Stimulated activated effector memory CD8-positive, alpha-beta T cell treated with anti-CD3 and anti-CD28 coated beads, Interleukin-12 subunit alpha, Interleukin-12 subunit beta, amount 100 ng/mL, for 72 hours (primary cell): ENCODE data around the gene LRRN3.
A peak's percentile ranks its signal among the peaks of the same experiment; 100 is the strongest.

ENCODE experiments used
- ATAC-seq: fragments of 150-1000 bp; cut with Tn5 transposase; 2 replicates; pipeline ENCODE4 v1.10.0; 2021
- DNase-seq, 2 donors: peaks; one replicate each; pipeline ENCODE4 v3.0.0; 2021 to 2022; ENCODE audit warnings: low spot score in 2 of 2
- H3K27ac Mint-ChIP-seq: one replicate; pipeline ENCODE4 v1.8.0; 2022; ENCODE audit warnings: mild to moderate bottlenecking, mixed read lengths
- H3K36me3 Mint-ChIP-seq: one replicate; pipeline ENCODE4 v1.8.0; 2022; ENCODE audit warnings: mild to moderate bottlenecking, mixed read lengths
- H3K4me1 Mint-ChIP-seq: one replicate; pipeline ENCODE4 v1.8.0; 2022; ENCODE audit warnings: mixed read lengths
- H3K4me3 Mint-ChIP-seq: one replicate; pipeline ENCODE4 v1.8.0; 2022; ENCODE audit warnings: mild to moderate bottlenecking, mixed read lengths
- H3K9me3 Mint-ChIP-seq: one replicate; pipeline ENCODE4 v1.8.0; 2022; ENCODE audit warnings: mixed read lengths

Gene LRRN3

GRCh38 chr7:111090846-111091245, at the start of gene LRRN3:
TSS of gene LRRN3 (plus strand) at chr7:111091127. CDS start at chr7:111122773, 31,646 bp downstream.
- no peak for DNase-seq
- Mint-ChIP-seq H3K4me3 (peak within 1 kb of the TSS; percentile 63), H3K9me3 (no peaks in the 10 kb centered on the region), H3K4me1 (peaks cover 61% of the 10 kb centered on the region), H3K36me3 (peaks cover 22% of the 10 kb centered on the region), H3K27ac (peak within 1 kb of the TSS; percentile 63)
- peak; percentile 58 for ATAC-seq

GRCh38 chr7:111041577-111041976, 49.4 kb upstream of the LRRN3 start:
- no peak for DNase-seq
- H3K9me3 Mint-ChIP-seq, result no peaks in the 10 kb centered on the region
- no peak overlapping the region for H3K4me3 Mint-ChIP-seq
- peaks cover 7% of the 10 kb centered on the region for H3K4me1 Mint-ChIP-seq
- no peaks in the 10 kb centered on the region for H3K36me3 Mint-ChIP-seq
- H3K27ac Mint-ChIP-seq, result no peak overlapping the region
- peak; percentile 67 for ATAC-seq

- DNase-seq, result no peak
- Mint-ChIP-seq H3K36me3 (no peaks in the 10 kb centered on the region), H3K4me3 (no peak overlapping the region), H3K9me3 (no peaks in the 10 kb centered on the region), H3K4me1 (peaks cover 7% of the 10 kb centered on the region), H3K27ac (no peak overlapping the region)
- no peak for ATAC-seq
Measured at GRCh38 chr7:111042842-111043241, 48.1 kb upstream of the LRRN3 start.

DNA sequence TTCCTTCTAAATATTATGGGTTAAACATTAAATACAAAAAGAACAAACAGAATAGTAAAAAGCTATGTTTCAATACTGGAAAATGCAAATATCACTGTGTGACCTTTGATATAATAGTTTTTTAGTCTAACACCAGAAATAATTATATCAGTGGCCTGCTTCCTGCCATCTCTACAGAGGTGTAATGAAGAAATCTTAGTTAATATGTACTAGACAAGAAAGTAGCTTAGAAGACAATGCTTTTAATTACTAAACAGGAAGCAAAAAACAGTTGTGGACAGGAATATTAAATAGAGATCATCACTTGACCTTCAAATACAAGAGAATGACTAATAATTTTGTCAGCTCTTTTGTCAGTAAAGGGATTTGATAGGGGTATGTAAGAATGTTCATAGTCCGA, 47.4 kb upstream of the LRRN3 start:
- H3K36me3 Mint-ChIP-seq, result no peaks in the 10 kb centered on the region
- DNase-seq (no peak), ATAC-seq (no peak)
- peaks cover 7% of the 10 kb centered on the region for H3K4me1 Mint-ChIP-seq
- H3K27ac Mint-ChIP-seq, result no peak overlapping the region
- no peak overlapping the region for H3K4me3 Mint-ChIP-seq
- no peaks in the 10 kb centered on the region for H3K9me3 Mint-ChIP-seq

DNA sequence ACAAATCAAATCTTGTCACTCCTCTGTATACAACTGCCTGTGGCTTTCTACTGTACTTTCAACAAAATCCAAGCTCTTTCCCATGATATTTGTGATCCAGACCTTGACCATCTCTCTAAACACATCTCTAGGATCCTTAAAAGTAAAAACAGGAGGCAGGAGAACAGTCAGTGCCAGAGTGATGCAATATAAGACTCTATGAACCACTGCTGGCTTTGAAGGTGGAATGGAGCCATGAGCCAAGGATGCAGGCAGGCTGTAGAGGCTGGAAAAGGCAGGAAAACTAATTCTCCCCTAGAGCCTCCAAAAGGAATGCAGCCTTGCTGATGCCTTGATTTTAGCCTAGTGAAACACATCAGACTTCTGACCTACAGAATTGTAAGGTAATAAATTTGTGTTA, 45.5 kb upstream of the LRRN3 start:
- no peak for ATAC-seq
- H3K4me3 Mint-ChIP-seq, result no peak overlapping the region
- no peaks in the 10 kb centered on the region for H3K9me3 Mint-ChIP-seq
- no peak overlapping the region for H3K27ac Mint-ChIP-seq
- no peaks in the 10 kb centered on the region for H3K36me3 Mint-ChIP-seq
- DNase-seq, result no peak
- H3K4me1 Mint-ChIP-seq, result peaks cover 7% of the 10 kb centered on the region

GRCh38 chr7:111047595-111047994, 43.3 kb upstream of the LRRN3 start:
- H3K36me3 Mint-ChIP-seq, result no peaks in the 10 kb centered on the region
- DNase-seq (no peak), ATAC-seq (no peak)
- H3K4me3 Mint-ChIP-seq, result no peak overlapping the region
- no peak overlapping the region for H3K27ac Mint-ChIP-seq
- no peaks in the 10 kb centered on the region for H3K4me1 Mint-ChIP-seq
- H3K9me3 Mint-ChIP-seq, result no peaks in the 10 kb centered on the region

DNA sequence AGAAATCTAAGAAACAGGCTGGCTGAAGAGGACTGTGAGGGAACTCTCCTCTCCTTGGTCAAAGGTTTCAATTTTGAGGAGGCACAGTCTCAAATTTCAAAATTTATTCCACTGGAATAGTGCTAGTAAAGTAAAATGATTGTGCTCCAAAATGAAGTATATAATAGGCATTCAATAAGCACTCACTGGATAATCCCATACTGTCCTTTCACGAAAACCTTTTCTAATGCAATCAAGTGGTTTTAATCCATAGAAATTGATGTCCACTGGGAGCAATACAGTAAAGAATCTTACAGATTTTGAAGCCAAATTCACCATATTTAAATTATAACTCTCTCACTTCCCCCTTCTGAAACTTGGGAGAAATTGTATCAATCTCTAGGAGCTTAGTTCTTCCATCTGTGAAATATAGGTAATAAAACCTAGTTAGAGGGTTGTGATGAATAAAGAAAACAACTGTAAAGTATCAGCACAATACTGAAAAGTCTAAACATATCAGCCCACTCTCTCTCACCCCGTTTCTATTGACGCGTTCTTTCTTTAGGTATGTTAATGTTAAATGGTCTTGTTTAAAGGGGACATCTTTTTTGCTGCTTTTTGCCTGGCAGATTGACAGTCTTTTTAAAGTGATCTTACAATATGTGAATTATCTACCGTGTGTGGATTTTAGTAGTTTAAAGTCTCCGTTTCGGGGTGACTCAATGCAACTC, 40.8 kb upstream of the LRRN3 start:
- Mint-ChIP-seq H3K4me3 (no peak overlapping the region), H3K27ac (no peak overlapping the region), H3K9me3 (no peaks in the 10 kb centered on the region), H3K36me3 (no peaks in the 10 kb centered on the region), H3K4me1 (no peaks in the 10 kb centered on the region)
- ATAC-seq, result no peak
- no peak for DNase-seq

- no peaks in the 10 kb centered on the region for H3K4me1 Mint-ChIP-seq
- ATAC-seq (no peak), DNase-seq (no peak)
- no peaks in the 10 kb centered on the region for H3K36me3 Mint-ChIP-seq
- H3K4me3 Mint-ChIP-seq, result no peak overlapping the region
- no peaks in the 10 kb centered on the region for H3K9me3 Mint-ChIP-seq
- no peak overlapping the region for H3K27ac Mint-ChIP-seq
Measured at GRCh38 chr7:111050875-111051416, 40.0 kb upstream of the LRRN3 start.

GRCh38 chr7:111051832-111052231, 39.1 kb upstream of the LRRN3 start:
- ATAC-seq, result no peak
- Mint-ChIP-seq H3K36me3 (no peaks in the 10 kb centered on the region), H3K4me1 (no peaks in the 10 kb centered on the region), H3K9me3 (no peaks in the 10 kb centered on the region), H3K27ac (no peak overlapping the region), H3K4me3 (no peak overlapping the region)
- no peak for DNase-seq

DNA sequence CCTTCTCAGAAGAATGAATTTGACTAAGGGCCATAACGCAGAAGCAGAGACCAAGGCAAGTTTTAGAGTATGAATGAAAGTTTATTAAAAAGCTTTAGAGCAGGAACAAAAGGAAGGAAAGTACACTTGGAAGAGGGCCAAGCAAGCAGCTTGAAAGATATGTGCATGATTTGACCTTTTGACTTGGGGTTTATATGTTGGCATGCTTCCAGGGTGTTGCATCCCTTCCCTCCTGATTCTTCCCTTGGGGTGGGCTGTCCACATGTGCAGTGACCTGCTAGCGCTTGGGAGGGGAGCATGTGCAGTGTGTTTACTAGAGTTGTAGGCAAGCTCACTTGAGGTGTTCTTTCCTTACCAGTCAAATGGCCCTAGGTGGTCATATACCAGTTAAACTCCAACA, 37.9 kb upstream of the LRRN3 start:
- no peaks in the 10 kb centered on the region for H3K4me1 Mint-ChIP-seq
- H3K4me3 Mint-ChIP-seq, result no peak overlapping the region
- H3K9me3 Mint-ChIP-seq, result no peaks in the 10 kb centered on the region
- ATAC-seq (no peak), DNase-seq (no peak)
- H3K36me3 Mint-ChIP-seq, result no peaks in the 10 kb centered on the region
- H3K27ac Mint-ChIP-seq, result no peak overlapping the region

- Mint-ChIP-seq H3K9me3 (no peaks in the 10 kb centered on the region), H3K4me1 (no peaks in the 10 kb centered on the region), H3K4me3 (no peak overlapping the region), H3K36me3 (no peaks in the 10 kb centered on the region), H3K27ac (no peak overlapping the region)
- ATAC-seq (no peak), DNase-seq (no peak)
Measured at GRCh38 chr7:111056371-111056770, 34.6 kb upstream of the LRRN3 start.

GRCh38 chr7:111057066-111057465, 33.9 kb upstream of the LRRN3 start:
- ATAC-seq (no peak), DNase-seq (no peak)
- H3K4me3 Mint-ChIP-seq, result no peak overlapping the region
- H3K36me3 Mint-ChIP-seq, result no peaks in the 10 kb centered on the region
- H3K9me3 Mint-ChIP-seq, result peaks cover 4% of the 10 kb centered on the region
- H3K4me1 Mint-ChIP-seq, result no peaks in the 10 kb centered on the region
- no peak overlapping the region for H3K27ac Mint-ChIP-seq

- H3K4me3 Mint-ChIP-seq, result no peak overlapping the region
Measured at GRCh38 chr7:111059833-111060232, 31.1 kb upstream of the LRRN3 start.

DNA sequence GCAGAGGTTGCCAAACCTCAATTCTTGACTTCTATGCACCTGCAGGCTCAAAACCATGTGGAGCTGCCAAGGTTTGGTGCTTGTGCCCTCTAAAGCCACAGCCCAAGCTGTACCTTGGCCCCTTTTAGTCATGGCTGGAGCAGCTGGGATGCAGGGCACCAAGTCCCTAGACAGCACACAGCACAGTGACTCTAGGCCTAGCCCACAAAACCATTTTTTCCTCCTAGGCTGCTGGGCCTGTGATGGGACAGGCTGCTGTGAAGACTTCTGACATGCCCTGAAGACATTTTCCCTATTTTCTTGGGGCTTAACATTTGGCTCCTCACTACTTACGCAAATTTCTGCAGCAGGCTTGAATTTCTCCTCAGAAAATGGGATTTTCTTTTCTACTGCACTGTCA, 27.8 kb upstream of the LRRN3 start:
- Mint-ChIP-seq H3K9me3 (peaks cover 10% of the 10 kb centered on the region), H3K4me1 (no peaks in the 10 kb centered on the region), H3K36me3 (no peaks in the 10 kb centered on the region), H3K4me3 (no peak overlapping the region), H3K27ac (no peak overlapping the region)
- DNase-seq, result no peak
- no peak for ATAC-seq

More at GRCh38 chr7:111059833-111060232, 31.1 kb upstream of the LRRN3 start:
- ATAC-seq, result no peak
- no peak for DNase-seq
- Mint-ChIP-seq H3K36me3 (no peaks in the 10 kb centered on the region), H3K9me3 (peaks cover 10% of the 10 kb centered on the region), H3K4me1 (no peaks in the 10 kb centered on the region), H3K27ac (no peak overlapping the region)

GRCh38 chr7:111067251-111067650, 23.7 kb upstream of the LRRN3 start:
- no peaks in the 10 kb centered on the region for H3K4me1 Mint-ChIP-seq
- no peaks in the 10 kb centered on the region for H3K36me3 Mint-ChIP-seq
- no peak overlapping the region for H3K4me3 Mint-ChIP-seq
- H3K9me3 Mint-ChIP-seq, result peaks cover 6% of the 10 kb centered on the region
- H3K27ac Mint-ChIP-seq, result no peak overlapping the region
- DNase-seq (no peak), ATAC-seq (no peak)

- DNase-seq, result no peak
- Mint-ChIP-seq H3K36me3 (no peaks in the 10 kb centered on the region), H3K27ac (no peak overlapping the region), H3K9me3 (peaks cover 6% of the 10 kb centered on the region), H3K4me3 (no peak overlapping the region), H3K4me1 (no peaks in the 10 kb centered on the region)
- ATAC-seq, result no peak
Measured at GRCh38 chr7:111067682-111068081, 23.2 kb upstream of the LRRN3 start.
